Measurements from ENCODE around the gene HLA-DOB.

Gene HLA-DOB

DNA sequence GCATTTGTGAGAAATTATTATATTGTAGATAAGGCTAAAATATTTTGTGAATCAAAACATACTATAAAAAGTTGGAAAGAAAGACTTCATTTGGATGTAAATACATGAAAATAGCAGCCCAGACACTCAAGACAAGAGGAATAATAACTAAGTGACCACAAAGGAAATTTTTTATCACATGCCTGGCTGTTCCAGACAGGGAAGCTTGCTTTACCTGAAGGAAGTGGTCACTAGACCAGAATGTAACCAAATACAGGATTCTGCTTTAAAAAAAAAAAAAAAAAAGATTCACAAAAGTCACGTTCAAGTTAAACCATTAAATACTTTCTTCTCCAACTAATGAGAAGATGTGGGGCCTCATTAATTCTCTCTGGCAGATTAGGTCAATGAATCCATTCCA, 44.1 kb downstream of the HLA-DOB start:
- FAIRE-seq, result no peak

DNA sequence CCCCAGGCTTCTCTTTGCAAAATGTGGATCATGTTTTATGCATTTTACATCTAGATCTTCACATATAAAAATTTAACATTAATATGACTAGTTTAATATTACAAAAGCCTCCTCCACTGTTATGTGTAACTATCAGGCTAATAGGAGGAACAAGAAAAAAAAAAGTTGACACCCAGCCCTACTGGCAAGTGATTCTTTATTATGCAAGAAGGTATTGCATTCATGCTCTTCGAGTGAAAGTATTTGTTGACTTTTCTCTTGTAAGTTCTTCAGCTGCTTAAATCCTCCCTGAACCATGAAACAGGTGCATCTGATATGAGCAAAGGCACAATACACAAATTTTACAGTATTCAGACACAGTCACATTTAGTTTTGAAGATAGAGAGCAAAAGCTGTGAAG, 52.8 kb downstream of the HLA-DOB start:
- FAIRE-seq (no peak), DNase-seq (ENCODE audit: insufficient read length) (no peak)
- TF ChIP-seq POLR2AphosphoS5 (IDR thresholded peaks at IDR 0.05; ENCODE audit: low read depth, low read length) (no peak), POLR2A (IDR thresholded peaks at IDR 0.05; ENCODE audit: low read depth, low read length) (no peak)

More for the DNA sequence above, 44.1 kb downstream of the HLA-DOB start:
- no peak for TF ChIP-seq POLR2AphosphoS5 (IDR thresholded peaks at IDR 0.05; ENCODE audit: low read depth, low read length)
- no peak for DNase-seq (ENCODE audit: insufficient read length)

GRCh38 chr6:32763421-32763820, 53.4 kb downstream of the HLA-DOB start, which contains the start of gene HLA-DQB2:
HLA-DQB2 (minus strand) TSS chr6:32763532; CDS start chr6:32763470, 62 bp downstream.
- DNase-seq (ENCODE audit: insufficient read length), result no peak
- TF ChIP-seq TAF1 (IDR thresholded peaks at IDR 0.05; ENCODE audit: borderline replicate concordance, low read depth, low read length) (no peak), POLR2AphosphoS5 (IDR thresholded peaks at IDR 0.05; ENCODE audit: low read depth, low read length) (no peak), POLR2A (IDR thresholded peaks at IDR 0.05; ENCODE audit: low read depth, low read length) (no peak)
- no peak for FAIRE-seq

Data from GM12892 (cell line).